ENCODE data around the gene MB21D2. TPM values are rescaled to one million over a fixed set of nuclear protein-coding genes. Genes with fewer than 3 reads are reported as not detected.
A peak's percentile ranks its signal among the peaks of the same experiment; 100 is the strongest.

MB21D2 gene
- total RNA-seq, 6 donors from 2014 or later = 4.6 to 8.0 (median 5.3) TPM

DNA sequence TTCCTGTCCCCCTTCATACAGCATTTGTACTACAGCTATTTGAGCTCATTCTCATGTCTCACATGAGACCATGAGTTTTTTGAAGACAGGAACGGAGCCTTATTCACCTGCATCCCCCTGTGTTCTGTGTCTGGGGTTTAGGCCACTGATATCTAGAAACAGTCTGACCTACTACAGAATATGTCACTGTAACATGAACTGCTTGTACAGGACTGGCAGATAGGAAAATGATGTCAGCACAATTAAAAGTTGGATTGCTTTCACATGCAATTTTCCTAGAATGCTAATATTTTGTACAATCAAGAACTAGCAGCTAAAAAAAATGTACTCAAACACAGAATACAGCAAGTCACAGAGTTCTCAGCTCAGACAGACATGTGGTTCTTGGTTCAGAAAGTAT lies 99.5 kb downstream of the MB21D2 start:
- no peak for DNase-seq
- TF ChIP-seq POLR2AphosphoS5 (IDR thresholded peaks at IDR 0.05) = no peak
- TF ChIP-seq, protein P1, sequence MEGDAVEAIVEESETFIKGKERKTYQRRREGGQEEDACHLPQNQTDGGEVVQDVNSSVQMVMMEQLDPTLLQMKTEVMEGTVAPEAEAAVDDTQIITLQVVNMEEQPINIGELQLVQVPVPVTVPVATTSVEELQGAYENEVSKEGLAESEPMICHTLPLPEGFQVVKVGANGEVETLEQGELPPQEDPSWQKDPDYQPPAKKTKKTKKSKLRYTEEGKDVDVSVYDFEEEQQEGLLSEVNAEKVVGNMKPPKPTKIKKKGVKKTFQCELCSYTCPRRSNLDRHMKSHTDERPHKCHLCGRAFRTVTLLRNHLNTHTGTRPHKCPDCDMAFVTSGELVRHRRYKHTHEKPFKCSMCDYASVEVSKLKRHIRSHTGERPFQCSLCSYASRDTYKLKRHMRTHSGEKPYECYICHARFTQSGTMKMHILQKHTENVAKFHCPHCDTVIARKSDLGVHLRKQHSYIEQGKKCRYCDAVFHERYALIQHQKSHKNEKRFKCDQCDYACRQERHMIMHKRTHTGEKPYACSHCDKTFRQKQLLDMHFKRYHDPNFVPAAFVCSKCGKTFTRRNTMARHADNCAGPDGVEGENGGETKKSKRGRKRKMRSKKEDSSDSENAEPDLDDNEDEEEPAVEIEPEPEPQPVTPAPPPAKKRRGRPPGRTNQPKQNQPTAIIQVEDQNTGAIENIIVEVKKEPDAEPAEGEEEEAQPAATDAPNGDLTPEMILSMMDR (IDR thresholded peaks at IDR 0.05) = no peak
- no peak for TF ChIP-seq POLR2A (IDR thresholded peaks at IDR 0.05)
- TF ChIP-seq EP300 (IDR thresholded peaks at IDR 0.05) = no peak

GRCh38 chr3:192817506-192817905 lies 100.2 kb downstream of the MB21D2 start:
- no peaks in the 10 kb centered on the region for H3K36me3 ChIP-seq
- no peak overlapping the region for H3K4me3 ChIP-seq
- TF ChIP-seq, protein P1 (IDR thresholded peaks at IDR 0.05) = no peak
- TF ChIP-seq POLR2A (IDR thresholded peaks at IDR 0.05) (no peak), POLR2AphosphoS5 (IDR thresholded peaks at IDR 0.05) (no peak), EP300 (IDR thresholded peaks at IDR 0.05) (no peak)
- no peak overlapping the region for H3K27ac ChIP-seq
- H3K9me3 ChIP-seq = no peaks in the 10 kb centered on the region
- DNase-seq (no peak), ATAC-seq (ENCODE audit: low FRiP score in 2 of 2) (no peak)
- no peaks in the 10 kb centered on the region for H3K27me3 ChIP-seq
- peaks cover 0 to 2% (median 0%) of the 10 kb centered on the region in 4 donors for H3K4me1 ChIP-seq
- WGBS, 2 donors = 86 to 94% methylated on average over 4 of the region's 4 CpGs

More for the DNA sequence above, 99.5 kb downstream of the MB21D2 start:
- H3K27ac ChIP-seq = no peak overlapping the region
- no peak for ATAC-seq (ENCODE audit: low FRiP score in 2 of 2)
- no peaks in the 10 kb centered on the region for H3K9me3 ChIP-seq
- 86 to 96% methylated on average over 1 of the region's 1 CpG for WGBS, 2 donors
- no peaks in the 10 kb centered on the region for H3K36me3 ChIP-seq
- H3K27me3 ChIP-seq = no peaks in the 10 kb centered on the region
- H3K4me3 ChIP-seq = no peak overlapping the region
- peaks cover 0 to 2% (median 0%) of the 10 kb centered on the region in 4 donors for H3K4me1 ChIP-seq

DNA sequence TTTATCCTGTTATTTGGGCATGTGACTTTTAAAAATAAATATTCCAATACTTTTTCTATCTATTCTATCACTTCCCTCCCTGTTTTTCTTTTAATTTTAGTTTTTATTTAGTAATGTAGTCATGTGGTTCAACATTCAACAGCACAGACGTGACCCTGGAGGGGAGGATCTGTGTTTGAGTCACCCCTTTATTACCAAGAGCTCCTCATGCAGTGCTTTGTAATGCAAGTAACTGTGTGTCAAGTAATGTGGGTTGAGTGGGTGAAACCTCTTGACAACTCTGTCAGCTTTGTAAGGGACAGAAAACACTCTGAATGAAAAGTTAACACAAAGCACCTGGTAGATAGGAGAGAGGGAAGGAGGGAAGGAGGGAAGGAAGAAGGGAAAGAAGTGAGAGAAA lies 100.6 kb downstream of the MB21D2 start:
- no peak for DNase-seq
- Histone ChIP-seq H3K27me3 (no peaks in the 10 kb centered on the region), H3K4me3 (no peak overlapping the region), H3K9me3 (no peaks in the 10 kb centered on the region), H3K27ac (no peak overlapping the region), H3K4me1 (peaks cover 0 to 2% (median 0%) of the 10 kb centered on the region in 4 donors), H3K36me3 (no peaks in the 10 kb centered on the region)
- WGBS, 2 donors = 52 to 80% methylated on average over 1 of the region's 1 CpG
- TF ChIP-seq POLR2A (IDR thresholded peaks at IDR 0.05) (no peak), EP300 (IDR thresholded peaks at IDR 0.05) (no peak), POLR2AphosphoS5 (IDR thresholded peaks at IDR 0.05) (no peak)
- TF ChIP-seq, protein P1 (IDR thresholded peaks at IDR 0.05) = no peak
- peak in 1 of 2 donors; percentile 45 for ATAC-seq (ENCODE audit: low FRiP score in 2 of 2)

DNA sequence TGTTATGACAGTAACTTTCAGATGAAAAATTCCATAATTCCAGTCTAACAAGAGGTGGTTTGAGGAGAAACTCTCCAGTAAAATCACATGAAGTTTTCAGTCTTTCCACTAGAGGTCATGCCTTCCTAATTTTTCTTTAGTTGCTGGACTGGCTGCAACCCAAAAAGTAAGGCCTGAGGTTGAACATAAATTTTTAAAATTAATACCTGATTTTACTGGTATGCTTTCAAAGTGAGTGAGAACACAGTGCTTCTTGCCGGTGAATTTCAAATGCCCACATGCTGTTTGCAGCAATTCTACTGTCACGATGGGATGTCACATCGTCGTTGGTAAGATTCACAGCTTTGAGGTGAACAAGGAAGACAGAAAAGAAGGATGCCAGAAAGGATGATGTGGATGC lies 101.3 kb downstream of the MB21D2 start:
- 80 to 84% methylated on average over 4 of the region's 4 CpGs for WGBS, 2 donors
- DNase-seq (no peak), ATAC-seq (ENCODE audit: low FRiP score in 2 of 2) (peak in 1 of 2 donors; percentile 70)
- H3K4me1 ChIP-seq = peaks cover 0 to 2% (median 0%) of the 10 kb centered on the region in 4 donors
- no peaks in the 10 kb centered on the region for H3K36me3 ChIP-seq
- no peaks in the 10 kb centered on the region for H3K27me3 ChIP-seq
- no peak overlapping the region for H3K4me3 ChIP-seq
- H3K27ac ChIP-seq = no peak overlapping the region
- TF ChIP-seq, protein P1 (IDR thresholded peaks at IDR 0.05) = peak; percentile 39 to 78 (median 57)
- TF ChIP-seq EP300 (IDR thresholded peaks at IDR 0.05) = no peak
- H3K9me3 ChIP-seq = no peaks in the 10 kb centered on the region

DNA sequence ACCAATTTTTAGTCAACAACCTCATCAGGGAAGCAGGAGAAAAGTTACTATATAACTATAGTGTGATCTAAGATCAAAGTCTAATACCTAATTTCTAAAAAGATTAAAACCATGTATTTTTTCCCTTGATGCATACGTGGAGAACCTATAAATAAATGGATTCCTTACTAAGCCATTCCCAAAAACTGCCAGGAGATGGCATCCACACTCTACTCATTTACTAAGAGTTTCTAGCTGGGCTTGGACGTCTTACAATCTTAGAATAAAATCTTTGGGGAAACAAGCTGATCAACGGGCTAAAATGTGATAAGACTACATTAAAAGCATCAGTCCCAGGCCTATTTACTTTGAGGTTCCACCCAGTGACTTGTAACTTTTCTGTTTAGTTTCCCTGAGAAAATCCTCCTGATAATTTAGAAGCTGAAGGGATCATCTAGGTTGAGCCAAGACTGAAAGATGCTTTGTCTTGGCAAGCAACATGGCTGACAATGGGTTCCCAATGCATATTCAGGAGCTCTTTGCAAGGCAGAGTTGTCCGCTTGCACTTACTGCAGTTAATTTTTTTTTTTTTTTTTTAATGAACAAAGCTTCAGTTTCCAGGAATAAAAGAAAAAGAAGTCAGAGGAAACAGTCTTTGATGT lies 104.8 kb downstream of the MB21D2 start:
- Histone ChIP-seq H3K36me3 (no peaks in the 10 kb centered on the region), H3K4me3 (no peak overlapping the region), H3K9me3 (no peaks in the 10 kb centered on the region), H3K27ac (no peak overlapping the region), H3K4me1 (no peaks in the 10 kb centered on the region), H3K27me3 (no peaks in the 10 kb centered on the region)
- TF ChIP-seq POLR2AphosphoS5 (IDR thresholded peaks at IDR 0.05) (no peak), POLR2A (IDR thresholded peaks at IDR 0.05) (no peak), EP300 (IDR thresholded peaks at IDR 0.05) (no peak)
- TF ChIP-seq, protein P1 (IDR thresholded peaks at IDR 0.05) = peak in 5 of 6 experiments; percentile 15 to 61 (median 52)
- DNase-seq = no peak
- ATAC-seq (ENCODE audit: low FRiP score in 2 of 2) = peak in 1 of 2 donors; percentile 56
- WGBS, 2 donors = 17 to 19% methylated on average over 4 of the region's 4 CpGs

All from upper lobe of left lung (tissue), 6 donors.